GM23338 (cell line): ENCODE results near the gene DCAF12. TPM values are rescaled to one million over a fixed set of nuclear protein-coding genes. Genes with fewer than 3 reads are reported as not detected.

Experiments used
- ATAC-seq: fragments of 200-7000 bp; cut with Tn5 transposase; 3 replicates; pipeline ENCODE4 v1.9.1; 2020
- DNase-seq: peaks from one replicate; pipeline ENCODE4 v3.0.0-alpha.2; 2015; ENCODE audit warnings: low spot score
- H2AFZ ChIP-seq: fragments of 200-600 bp; sonication (generic); 2 replicates; pipeline ENCODE4 v1.8.0; 2016; ENCODE audit warnings: antibody characterized with exemption, mild to moderate bottlenecking, moderate library complexity
- H3F3A ChIP-seq: fragments of 200-600 bp; sonication (generic); replicated peaks from 2 replicates; pipeline ENCODE4 v1.8.0; 2017; ENCODE audit warnings: antibody characterized with exemption, mixed run types, low read depth
- H3K27ac ChIP-seq: fragments of 200-600 bp; sonication (generic); 2 replicates; pipeline ENCODE4 v1.6.1; 2016; ENCODE audit warnings: low read depth
- H3K27me3 ChIP-seq: fragments of 200-600 bp; sonication (generic); 2 replicates; pipeline ENCODE4 v1.8.0; 2016; ENCODE audit warnings: mild to moderate bottlenecking, mixed run types, moderate library complexity; ENCODE audit not compliant: insufficient read depth
- H3K36me3 ChIP-seq: fragments of 200-600 bp; sonication (generic); 2 replicates; pipeline ENCODE4 v1.8.0; 2016; ENCODE audit warnings: mild to moderate bottlenecking; ENCODE audit not compliant: insufficient read depth
- H3K4me1 ChIP-seq: fragments of 200-600 bp; sonication (generic); 2 replicates; pipeline ENCODE4 v1.8.0; 2016; ENCODE audit warnings: mild to moderate bottlenecking, moderate library complexity; ENCODE audit not compliant: insufficient read depth
- H3K4me2 ChIP-seq: fragments of 200-600 bp; sonication (generic); 2 replicates; pipeline ENCODE4 v1.7.1; 2017; ENCODE audit warnings: mixed run types
- H3K4me3 ChIP-seq: fragments of 200-600 bp; sonication (generic); 2 replicates; pipeline ENCODE4 v1.6.1; 2016; ENCODE audit warnings: mixed run types
- H3K79me2 ChIP-seq: fragments of 200-600 bp; sonication (generic); replicated peaks from 2 replicates; pipeline ENCODE4 v1.8.0; 2017; ENCODE audit warnings: mild to moderate bottlenecking; ENCODE audit not compliant: insufficient read depth
- H3K9me2 ChIP-seq: fragments of 200-600 bp; sonication (generic); 2 replicates; pipeline ENCODE4 v1.8.0; 2017; ENCODE audit not compliant: insufficient read depth
- H4K20me1 ChIP-seq: fragments of 200-600 bp; sonication (generic); replicated peaks from 2 replicates; pipeline ENCODE4 v1.8.0; 2017; ENCODE audit warnings: mild to moderate bottlenecking; ENCODE audit not compliant: insufficient read depth
- H3K27ac Mint-ChIP-seq: 2 replicates; pipeline ENCODE4 v1.8.0; 2020; ENCODE audit warnings: inconsistent platforms, mild to moderate bottlenecking, moderate library complexity, mixed read lengths
- H3K27me3 Mint-ChIP-seq: 3 replicates; pipeline ENCODE4 v1.8.0; 2022; ENCODE audit warnings: low read depth, mild to moderate bottlenecking, moderate library complexity, mixed read lengths, inconsistent platforms; ENCODE audit not compliant: insufficient read depth, poor library complexity
- H3K36me3 Mint-ChIP-seq: 3 replicates; pipeline ENCODE4 v1.8.0; 2021; ENCODE audit warnings: low read depth, mild to moderate bottlenecking, inconsistent platforms, moderate library complexity, mixed read lengths
- H3K4me1 Mint-ChIP-seq: 3 replicates; pipeline ENCODE4 v1.8.0; 2020; ENCODE audit warnings: mild to moderate bottlenecking, inconsistent platforms, mixed read lengths
- H3K4me3 Mint-ChIP-seq: 3 replicates; pipeline ENCODE4 v1.8.0; 2021; ENCODE audit warnings: moderate library complexity, mild to moderate bottlenecking, inconsistent platforms, mixed read lengths
- H3K9me3 Mint-ChIP-seq: 3 replicates; pipeline ENCODE4 v1.8.0; 2020; ENCODE audit warnings: moderate library complexity, mild to moderate bottlenecking, inconsistent platforms, mixed read lengths
- CREB1 ChIP-seq: fragments of 250-450 bp; sonication (Bioruptor Pico); IDR thresholded peaks from 2 replicates; pipeline ENCODE4 v1.5.0; 2020; ENCODE audit warnings: low read depth, mild to moderate bottlenecking, moderate library complexity
- CTCF ChIP-seq, 2 experiments: fragments of 200-600 bp in 1 of 2; sonication (generic) in 1 of 2; conservative IDR thresholded peaks; 2 replicates each; pipeline versions ENCODE4 v1.5.1 to v1.6.1; 2016 to 2017; ENCODE audit warnings: antibody characterized with exemption in 2 of 2, low read depth in 2 of 2, mild to moderate bottlenecking in 2 of 2, moderate library complexity in 1 of 2
- ETS1 ChIP-seq: IDR thresholded peaks from 2 replicates; pipeline ENCODE4 v1.6.1; 2016; ENCODE audit warnings: antibody characterized with exemption
- EZH2 ChIP-seq: fragments of 200-600 bp; sonication (generic); IDR thresholded peaks from one replicate; pipeline ENCODE4 v1.8.0; 2017; ENCODE audit warnings: antibody characterized with exemption, mild to moderate bottlenecking, low read depth; ENCODE audit not compliant: unreplicated experiment
- EZH2phosphoT487 ChIP-seq: fragments of 200-600 bp; sonication (generic); IDR thresholded peaks from one replicate; pipeline ENCODE4 v1.8.1; 2018; ENCODE audit warnings: antibody characterized with exemption; ENCODE audit not compliant: unreplicated experiment
- JUNB ChIP-seq: IDR thresholded peaks from one replicate; pipeline ENCODE4 v1.6.1; 2016; ENCODE audit warnings: antibody characterized with exemption; ENCODE audit not compliant: unreplicated experiment
- NANOG ChIP-seq: IDR thresholded peaks from 2 replicates; pipeline ENCODE4 v1.6.1; 2016; ENCODE audit warnings: antibody characterized with exemption, borderline replicate concordance
- POLR2AphosphoS5 ChIP-seq: IDR thresholded peaks from 2 replicates; pipeline ENCODE4 v1.6.1; 2016; ENCODE audit warnings: antibody characterized with exemption, low read depth
- REST ChIP-seq: IDR thresholded peaks from one replicate; pipeline ENCODE4 v1.6.1; 2018; ENCODE audit warnings: antibody characterized with exemption; ENCODE audit not compliant: unreplicated experiment
- STAT1 ChIP-seq: IDR thresholded peaks from one replicate; pipeline ENCODE4 v1.6.1; 2016; ENCODE audit warnings: antibody characterized with exemption; ENCODE audit not compliant: unreplicated experiment
- ZNF114 ChIP-seq: fragments of 250-450 bp; sonication (Bioruptor Pico); IDR thresholded peaks from 2 replicates; pipeline ENCODE4 v1.5.0; 2020; ENCODE audit warnings: mild to moderate bottlenecking, moderate library complexity
- ZNF331 ChIP-seq: fragments of 250-450 bp; sonication (Bioruptor Pico); IDR thresholded peaks from 2 replicates; pipeline ENCODE4 v1.5.0; 2020; ENCODE audit warnings: low read depth, mild to moderate bottlenecking, moderate library complexity
- ZNF462 ChIP-seq: fragments of 250-450 bp; sonication (Bioruptor Pico); IDR thresholded peaks from 2 replicates; pipeline ENCODE4 v1.5.0; 2020; ENCODE audit warnings: mild to moderate bottlenecking, moderate library complexity
- polyA plus RNA-seq: library from polyadenylated mRNA; unstranded; fragments of >200 nt; fragmentation: Nextera tagmentation; extraction: Ambion mirVana; gene quantifications from 2 replicates; pipeline ENCODE4 v1.2.1, GENCODE V29; 2016
- total RNA-seq: library from RNA; depleted of rRNA; stranded (reverse); fragments of >200 nt; shearing (Covaris generic); gene quantifications from 2 replicates; pipeline ENCODE4 v1.2.3, GENCODE V29; 2014

DCAF12 gene
- total and polyA plus RNA-seq, 2 experiments from 2014 or later, result 9.5 to 20.7 TPM

- Mint-ChIP-seq H3K9me3 (no peaks in the 10 kb centered on the region), H3K4me3 (peak overlapping the region; percentile 100), H3K27me3 (peaks cover 8% of the 10 kb centered on the region), H3K27ac (peak overlapping the region; percentile 99), H3K36me3 (peaks cover 36% of the 10 kb centered on the region), H3K4me1 (peaks cover 13% of the 10 kb centered on the region)
- Histone ChIP-seq H3K79me2 (peaks cover 63% of the 10 kb centered on the region), H3K4me2 (peak overlapping the region; percentile 99), H3K27ac (0 out of 2 replicates have a peak overlapping the region, but pooled peaks have one; percentile 6), H3F3A (peaks cover 11% of the 10 kb centered on the region; the same call in 1 of the 2 replicates), H3K9me2 (no peaks in the 10 kb centered on the region), H4K20me1 (peaks cover 24% of the 10 kb centered on the region), H3K4me1 (peaks cover 10% of the 10 kb centered on the region), H2AFZ (no peak overlapping the region), H3K27me3 (no peaks in the 10 kb centered on the region), H3K4me3 (peak overlapping the region; percentile 99), H3K36me3 (peaks cover 14% of the 10 kb centered on the region; the same call in 1 of the 2 replicates)
- TF ChIP-seq EZH2phosphoT487, result no peak
- TF ChIP-seq EZH2, result no peak
- TF ChIP-seq ETS1, result no peak
- TF ChIP-seq REST, result no peak
- no peak for TF ChIP-seq ZNF114
- TF ChIP-seq ZNF462 (CRISPR knock-in tag), result no peak
- TF ChIP-seq JUNB, result no peak
- TF ChIP-seq STAT1, result no peak
- no peak for TF ChIP-seq CREB1 (CRISPR knock-in tag)
- TF ChIP-seq POLR2AphosphoS5, result no peak
- no peak for TF ChIP-seq ZNF331
- no peak for TF ChIP-seq CTCF (conservative IDR thresholded peaks at IDR 0.05; ENCODE audit: low read depth in 2 of 2)
- TF ChIP-seq NANOG, result no peak
- ATAC-seq (no peak), DNase-seq (peak; percentile 15)
Observed at GRCh38 chr9:34124926-34125325, 1.6 kb downstream of the DCAF12 start.
